ENCODE measurements around the gene STK33.

- TF ChIP-seq POLR2A (IDR thresholded peaks at IDR 0.05; ENCODE audit: low read length) (no peak), GATA1 (IDR thresholded peaks at IDR 0.05; ENCODE audit: low read depth, low read length) (no peak)
These were observed 236.0 kb downstream of the STK33 start for GRCh38 chr11:8357891-8358566.

Measured in erythroblast (primary cell).